ENCODE results near the gene SLC25A22.

The SLC25A22 gene

GRCh38 chr11:742571-743201, 55.4 kb downstream of the SLC25A22 start:
- no peak for DNase-seq

GRCh38 chr11:742156-742546, 55.9 kb downstream of the SLC25A22 start:
- DNase-seq: no peak
